HK-2 (cell line): ENCODE measurements around the gene KIR3DL3.
A peak's percentile ranks its signal among the peaks of the same experiment; 100 is the strongest.
"Not testable (repeated sequence)": the region's sequence is repeated elsewhere in the genome, so short reads cannot be mapped to it uniquely, and the experiment has no call there.

ENCODE experiments used
- DNase-seq: peaks from one replicate; pipeline ENCODE4 v3.0.0-alpha.2; 2018; ENCODE audit not compliant: unreplicated experiment

The KIR3DL3 gene

GRCh38 chr19:54724142-54724541 is at the start of gene KIR3DL3:
TSS of gene KIR3DL3 (plus strand) at chr19:54724442. CDS start at chr19:54724497, 55 bp downstream.
- DNase-seq, result no peak

- DNase-seq, result not testable (repeated sequence)
Observed at GRCh38 chr19:54676210-54676834, 47.9 kb upstream of the KIR3DL3 start.

GRCh38 chr19:54677217-54677616 is 47.0 kb upstream of the KIR3DL3 start:
- DNase-seq, result no peak

- not testable (repeated sequence) for DNase-seq
Observed at GRCh38 chr19:54681596-54681995, 42.6 kb upstream of the KIR3DL3 start.

- no peak for DNase-seq
Observed at GRCh38 chr19:54682306-54682856, 41.9 kb upstream of the KIR3DL3 start.

GRCh38 chr19:54684527-54684926 is 39.7 kb upstream of the KIR3DL3 start:
- DNase-seq, result peak; percentile 54

- no peak for DNase-seq
Observed at GRCh38 chr19:54691582-54692297, 32.5 kb upstream of the KIR3DL3 start.

- no peak for DNase-seq
Observed at GRCh38 chr19:54692298-54692615, 32.0 kb upstream of the KIR3DL3 start.

GRCh38 chr19:54694648-54695047 is 29.6 kb upstream of the KIR3DL3 start:
- no peak for DNase-seq

- DNase-seq, result no peak
Observed at GRCh38 chr19:54696117-54696548, 28.1 kb upstream of the KIR3DL3 start.

GRCh38 chr19:54696766-54697165 is 27.5 kb upstream of the KIR3DL3 start:
- no peak for DNase-seq

GRCh38 chr19:54697716-54698115 is 26.5 kb upstream of the KIR3DL3 start:
- not testable (repeated sequence) for DNase-seq

GRCh38 chr19:54704928-54705327 is 19.3 kb upstream of the KIR3DL3 start:
- DNase-seq, result no peak

GRCh38 chr19:54707962-54708361 is 16.3 kb upstream of the KIR3DL3 start:
- DNase-seq, result no peak

- DNase-seq, result no peak
Observed at GRCh38 chr19:54708781-54709180, 15.5 kb upstream of the KIR3DL3 start.

GRCh38 chr19:54709212-54709948 is 14.9 kb upstream of the KIR3DL3 start:
- no peak for DNase-seq

- not testable (repeated sequence) for DNase-seq
Observed at GRCh38 chr19:54709956-54710355, 14.3 kb upstream of the KIR3DL3 start.

- DNase-seq, result no peak
Observed at GRCh38 chr19:54724644-54725043, 402 bp downstream of the KIR3DL3 start.

- no peak for DNase-seq
Observed at GRCh38 chr19:54725321-54725720, 1.1 kb downstream of the KIR3DL3 start.

- DNase-seq, result no peak
Observed at GRCh38 chr19:54727562-54727961, 3.3 kb downstream of the KIR3DL3 start.

- DNase-seq, result no peak
Observed at GRCh38 chr19:54728167-54728566, 3.9 kb downstream of the KIR3DL3 start.

- no peak for DNase-seq
Observed at GRCh38 chr19:54729416-54730188, 5.4 kb downstream of the KIR3DL3 start.
